ENCODE results near the gene APOL4. TPM values are rescaled to one million over a fixed set of nuclear protein-coding genes. Genes with fewer than 3 reads are reported as not detected.
"Not testable (repeated sequence)": the region's sequence is repeated elsewhere in the genome, so short reads cannot be mapped to it uniquely, and the experiment has no call there.

APOL4 gene
- total and polyA plus RNA-seq, 4 donors = 5.9 to 15.9 (median 9.1) TPM

DNA sequence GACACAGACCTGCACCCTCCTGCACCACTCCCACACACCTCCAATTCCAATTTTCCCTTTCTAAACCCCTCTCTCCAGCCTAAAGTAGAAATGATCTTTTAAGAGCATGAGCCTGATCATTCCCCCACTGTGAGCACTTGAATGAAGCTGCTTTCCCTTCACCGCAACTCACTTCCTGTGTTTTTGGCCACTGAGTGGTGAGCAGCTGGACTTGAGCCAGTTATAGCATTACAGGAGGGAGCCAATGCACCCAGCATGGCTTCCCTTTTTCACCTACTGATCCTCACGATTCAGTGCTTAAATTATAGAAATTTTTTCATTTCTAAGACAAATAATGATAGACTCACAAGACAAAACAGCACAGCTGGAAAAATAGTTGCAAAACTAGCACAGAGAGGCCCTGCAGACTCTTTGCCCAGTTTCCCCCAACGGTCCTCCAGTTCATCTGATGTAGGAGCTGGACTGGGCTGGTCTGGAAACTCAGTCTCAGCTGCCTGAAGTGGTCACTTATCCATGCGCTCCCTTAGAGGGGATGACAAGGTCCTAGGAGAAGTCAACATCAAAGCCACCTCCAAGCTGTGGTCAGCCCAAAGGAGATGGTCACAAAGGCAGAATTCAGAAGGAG lies 9.7 kb upstream of the APOL4 start:
- Histone ChIP-seq H3K36me3 (ENCODE audit: control insufficient read depth in 4 of 4, insufficient read depth in 4 of 4, low read length in 4 of 4) (no peaks in the 10 kb centered on the region), H3K27me3 (ENCODE audit: control insufficient read depth in 3 of 3, insufficient read depth in 3 of 3, low read length in 2 of 3) (no peaks in the 10 kb centered on the region), H3K4me1 (ENCODE audit: control insufficient read depth in 5 of 5, insufficient read depth in 5 of 5, low read length in 5 of 5) (peaks cover 0 to 12% (median 4%) of the 10 kb centered on the region in 5 donors), H3K27ac (ENCODE audit: low read depth in 1 of 2, low read length in 1 of 2) (no peak overlapping the region), H3K9ac (ENCODE audit: insufficient read depth in 1 of 2, low read length in 2 of 2) (no peak overlapping the region), H3K4me3 (no peak overlapping the region), H3K9me3 (ENCODE audit: control insufficient read depth in 4 of 4, insufficient read depth in 3 of 4, low read length in 3 of 4) (no peaks in the 10 kb centered on the region)
- 31 to 39% methylated on average over 4 of the region's 4 CpGs for WGBS, 2 donors
- ATAC-seq (ENCODE audit: insufficient read depth, low FRiP score) = peak; percentile 27
- no peak for TF ChIP-seq CTCF (IDR thresholded peaks at IDR 0.05; ENCODE audit: control extremely low read depth, extremely low read depth)
- peak in 2 of 3 donors; percentile 53 to 75 for DNase-seq

GRCh38 chr22:36210224-36210623 lies 8.6 kb upstream of the APOL4 start:
- peaks cover 0 to 12% (median 4%) of the 10 kb centered on the region in 5 donors for H3K4me1 ChIP-seq (ENCODE audit: control insufficient read depth in 5 of 5, insufficient read depth in 5 of 5, low read length in 5 of 5)
- no peak for TF ChIP-seq CTCF (IDR thresholded peaks at IDR 0.05; ENCODE audit: control extremely low read depth, extremely low read depth)
- 77 to 95% methylated on average over 3 of the region's 3 CpGs for WGBS, 2 donors
- H3K9me3 ChIP-seq (ENCODE audit: control insufficient read depth in 4 of 4, insufficient read depth in 3 of 4, low read length in 3 of 4) = no peaks in the 10 kb centered on the region
- H3K27ac ChIP-seq (ENCODE audit: low read depth in 1 of 2, low read length in 1 of 2) = no peak overlapping the region
- DNase-seq (no peak), ATAC-seq (ENCODE audit: insufficient read depth, low FRiP score) (no peak)
- no peaks in the 10 kb centered on the region for H3K36me3 ChIP-seq (ENCODE audit: control insufficient read depth in 4 of 4, insufficient read depth in 4 of 4, low read length in 4 of 4)
- H3K9ac ChIP-seq (ENCODE audit: insufficient read depth in 1 of 2, low read length in 2 of 2) = no peak overlapping the region
- no peaks in the 10 kb centered on the region for H3K27me3 ChIP-seq (ENCODE audit: control insufficient read depth in 3 of 3, insufficient read depth in 3 of 3, low read length in 2 of 3)
- no peak overlapping the region for H3K4me3 ChIP-seq

GRCh38 chr22:36209488-36209908 lies 7.9 kb upstream of the APOL4 start:
- H3K9me3 ChIP-seq (ENCODE audit: control insufficient read depth in 4 of 4, insufficient read depth in 3 of 4, low read length in 3 of 4); ATAC-seq (ENCODE audit: insufficient read depth, low FRiP score); H3K36me3 ChIP-seq (ENCODE audit: control insufficient read depth in 4 of 4, insufficient read depth in 4 of 4, low read length in 4 of 4); H3K27ac ChIP-seq (ENCODE audit: low read depth in 1 of 2, low read length in 1 of 2); H3K27me3 ChIP-seq (ENCODE audit: control insufficient read depth in 3 of 3, insufficient read depth in 3 of 3, low read length in 2 of 3); DNase-seq; H3K9ac ChIP-seq (ENCODE audit: insufficient read depth in 1 of 2, low read length in 2 of 2); H3K4me3 ChIP-seq: not testable (repeated sequence)
- WGBS, 2 donors = 66 to 76% methylated on average over 5 of the region's 5 CpGs
- H3K4me1 ChIP-seq (ENCODE audit: control insufficient read depth in 5 of 5, insufficient read depth in 5 of 5, low read length in 5 of 5) = peaks cover 0 to 11% (median 4%) of the 10 kb centered on the region in 5 donors

- Histone ChIP-seq H3K4me3 (no peak overlapping the region), H3K27ac (ENCODE audit: low read depth in 1 of 2, low read length in 1 of 2) (no peak overlapping the region), H3K36me3 (ENCODE audit: control insufficient read depth in 4 of 4, insufficient read depth in 4 of 4, low read length in 4 of 4) (no peaks in the 10 kb centered on the region), H3K4me1 (ENCODE audit: control insufficient read depth in 5 of 5, insufficient read depth in 5 of 5, low read length in 5 of 5) (peaks cover 0 to 8% (median 4%) of the 10 kb centered on the region in 5 donors), H3K9me3 (ENCODE audit: control insufficient read depth in 4 of 4, insufficient read depth in 3 of 4, low read length in 3 of 4) (no peaks in the 10 kb centered on the region), H3K27me3 (ENCODE audit: control insufficient read depth in 3 of 3, insufficient read depth in 3 of 3, low read length in 2 of 3) (no peaks in the 10 kb centered on the region), H3K9ac (ENCODE audit: insufficient read depth in 1 of 2, low read length in 2 of 2) (no peak overlapping the region)
- WGBS, 2 donors = 95 to 100% methylated on average over 1 of the region's 1 CpG
- ATAC-seq (ENCODE audit: insufficient read depth, low FRiP score) (no peak), DNase-seq (no peak)
- no peak for TF ChIP-seq CTCF (IDR thresholded peaks at IDR 0.05; ENCODE audit: control extremely low read depth, extremely low read depth)
These were observed 7.3 kb upstream of the APOL4 start for GRCh38 chr22:36208914-36209313.
